GM21423 (cell line): Measurements from ENCODE around the gene SKI.
A peak's percentile ranks its signal among the peaks of the same experiment; 100 is the strongest.

ENCODE experiments used
- ATAC-seq: cut with Tn5 transposase; IDR thresholded peaks from one replicate; pipeline ENCODE4 v1.9.1; 2021; ENCODE audit warnings: mild to moderate bottlenecking, moderate library complexity; ENCODE audit not compliant: unreplicated experiment

Gene SKI

DNA sequence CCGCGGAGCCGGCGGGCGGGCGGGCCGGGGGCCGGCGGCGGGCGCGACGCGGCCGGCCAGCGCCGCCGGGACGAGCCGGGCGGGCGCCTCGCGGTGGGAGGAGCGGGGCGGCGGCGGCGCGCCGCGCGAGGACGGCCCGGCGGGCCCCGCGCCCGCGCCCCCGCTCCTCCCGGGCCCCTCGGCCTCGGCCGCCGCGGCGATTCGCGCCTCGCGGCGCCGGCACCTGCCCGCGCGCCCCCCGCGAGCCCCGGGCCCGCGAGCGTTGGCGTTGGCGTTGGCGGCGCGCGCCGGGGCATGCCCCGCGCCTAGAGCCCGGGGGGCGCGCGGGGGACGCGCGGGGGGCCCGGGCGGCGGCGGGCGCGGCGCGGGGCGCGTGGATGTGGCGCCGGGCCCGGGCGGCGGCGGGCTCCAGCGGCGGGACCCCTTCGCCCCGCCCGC lies at the start of gene SKI:
Gene SKI (plus strand): TSS at position 163 of the 438 bp plus-strand sequence. CDS start 448 bp downstream, outside the sequence.
- ATAC-seq = no peak

DNA sequence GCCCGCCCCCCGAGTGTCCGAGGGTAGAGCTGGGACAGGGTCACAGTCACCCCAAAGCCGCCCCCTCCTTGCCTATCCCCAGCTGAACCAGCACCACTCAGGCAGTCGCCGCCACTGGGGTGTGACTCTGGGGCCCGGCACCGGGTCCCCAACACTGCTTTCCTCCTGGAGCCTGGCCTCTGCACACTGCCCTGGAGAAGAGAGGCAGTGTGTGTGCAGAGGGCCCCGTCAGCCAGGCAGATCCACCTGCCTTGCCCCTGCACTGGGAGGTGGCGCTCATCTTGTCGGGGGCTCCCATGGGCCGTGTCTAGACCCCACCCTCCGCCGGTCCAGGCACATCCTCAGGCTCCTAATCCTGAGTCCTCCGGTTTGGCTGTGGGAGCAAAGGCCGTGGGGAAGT lies 49.2 kb upstream of the SKI start:
- ATAC-seq = no peak

DNA sequence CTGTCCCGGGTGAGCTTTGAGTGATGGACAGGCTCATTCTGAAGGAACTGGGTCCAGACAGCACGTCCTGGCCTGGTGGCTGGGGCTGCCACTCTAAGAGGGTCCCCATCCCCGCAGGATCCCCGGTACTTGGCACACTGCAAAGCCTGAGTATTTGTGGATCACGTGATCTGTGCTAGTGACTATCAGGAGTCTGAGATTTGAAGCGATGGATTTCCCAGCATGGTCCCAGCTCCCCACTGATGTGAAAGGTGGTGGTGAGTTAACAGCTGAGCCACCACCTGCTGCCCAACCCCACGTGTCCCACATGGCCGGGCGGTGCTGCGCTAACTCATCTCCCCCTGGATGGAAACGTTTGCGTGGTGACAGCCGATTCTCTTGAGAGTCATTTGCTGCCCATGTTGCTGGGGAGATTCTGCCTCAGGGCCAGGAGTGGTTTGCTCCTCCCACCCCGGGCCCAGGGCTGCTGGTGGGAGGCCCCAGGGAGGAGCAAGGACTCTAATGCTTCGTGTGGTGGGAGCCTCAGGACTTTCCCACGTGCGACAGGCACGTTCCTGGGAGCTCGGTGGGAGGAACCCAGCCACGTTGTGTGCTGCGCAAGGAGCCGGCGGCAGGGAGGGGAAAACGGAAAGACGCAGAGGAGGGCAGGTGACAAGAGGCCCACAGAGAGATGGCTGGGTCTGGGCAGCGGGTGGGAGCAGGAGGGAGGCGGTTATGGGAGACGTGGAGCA lies 48.7 kb upstream of the SKI start:
- no peak for ATAC-seq

DNA sequence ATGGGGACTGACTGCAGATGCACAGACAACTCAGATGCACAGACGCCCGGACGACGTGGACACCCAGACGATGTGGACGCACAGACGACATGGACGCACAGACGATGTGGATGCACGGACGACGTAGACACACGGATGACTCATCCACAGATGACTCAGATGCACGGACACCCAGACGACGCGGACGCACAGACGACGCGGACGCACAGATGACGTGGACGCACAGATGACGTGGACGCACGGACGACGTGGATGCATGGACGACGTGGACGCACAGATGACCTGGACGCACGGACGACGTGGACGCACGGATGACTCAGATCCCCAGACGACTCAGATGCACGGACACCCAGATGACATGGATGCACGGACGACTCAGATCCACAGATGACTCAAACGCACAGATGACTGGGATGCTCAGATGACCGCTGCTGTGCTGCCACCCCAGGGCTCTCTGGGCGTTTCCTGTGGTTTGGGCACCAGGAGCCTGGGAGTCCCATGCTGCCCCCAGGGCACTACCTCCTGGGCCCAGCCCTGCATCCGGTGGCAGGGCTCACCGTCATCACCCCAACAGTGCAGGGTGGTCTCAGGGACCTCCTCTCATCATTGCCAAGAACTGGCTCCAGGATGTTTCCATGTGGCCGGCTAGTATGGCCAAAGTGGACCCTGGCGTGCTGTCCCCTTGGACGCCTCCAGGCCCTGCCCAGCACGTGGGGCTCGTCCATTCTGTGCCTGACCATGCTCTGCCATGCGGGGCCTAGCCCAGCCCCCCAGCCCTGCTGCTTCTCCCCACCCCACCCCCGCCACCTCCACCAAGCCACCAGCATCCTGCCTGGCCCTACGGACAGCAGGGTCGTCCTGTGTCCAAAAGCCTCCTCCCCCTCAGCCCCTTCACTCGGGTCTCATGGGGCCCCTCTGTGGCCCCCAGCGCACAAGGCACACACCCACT lies 47.5 kb upstream of the SKI start:
- ATAC-seq = no peak

DNA sequence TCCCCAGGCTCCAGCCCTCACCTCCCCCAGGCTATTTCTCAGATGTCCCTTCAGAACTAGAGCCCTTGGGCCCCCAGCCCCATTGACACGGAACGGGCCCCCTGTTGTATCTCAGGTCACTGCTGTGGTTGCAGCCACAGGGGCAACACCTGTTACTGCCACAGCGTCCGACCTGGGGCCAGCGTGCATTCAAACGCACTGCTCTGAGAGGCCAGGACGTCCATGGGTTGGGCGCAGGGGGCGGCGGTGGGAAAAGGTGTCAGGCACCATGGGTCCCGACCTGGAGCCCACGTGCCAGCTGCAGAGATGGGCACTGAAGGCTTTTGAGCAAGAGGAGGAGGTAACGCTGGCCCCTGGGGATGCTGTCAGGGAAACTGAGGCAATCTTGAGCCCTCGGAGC lies 46.8 kb upstream of the SKI start:
- ATAC-seq = no peak

DNA sequence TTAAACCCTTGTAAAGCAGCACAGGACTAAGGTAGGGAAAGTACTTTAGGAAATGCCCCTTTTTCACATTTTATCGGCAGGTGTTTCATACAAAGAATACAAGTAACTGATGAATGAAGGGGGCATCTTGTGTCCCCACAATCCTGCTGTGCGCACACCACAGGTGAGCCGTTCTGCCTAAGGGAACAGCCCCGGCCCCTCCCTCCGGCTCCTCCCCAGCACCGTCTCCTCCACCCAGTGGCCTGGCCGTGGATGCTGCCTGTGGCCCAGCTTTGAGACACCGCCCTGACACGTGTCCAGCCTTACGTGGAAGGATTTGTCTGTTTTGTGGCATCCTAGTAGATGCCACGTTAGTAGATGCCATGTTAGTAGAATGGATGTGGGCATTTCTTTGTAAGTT lies 46.4 kb upstream of the SKI start:
- ATAC-seq = no peak

DNA sequence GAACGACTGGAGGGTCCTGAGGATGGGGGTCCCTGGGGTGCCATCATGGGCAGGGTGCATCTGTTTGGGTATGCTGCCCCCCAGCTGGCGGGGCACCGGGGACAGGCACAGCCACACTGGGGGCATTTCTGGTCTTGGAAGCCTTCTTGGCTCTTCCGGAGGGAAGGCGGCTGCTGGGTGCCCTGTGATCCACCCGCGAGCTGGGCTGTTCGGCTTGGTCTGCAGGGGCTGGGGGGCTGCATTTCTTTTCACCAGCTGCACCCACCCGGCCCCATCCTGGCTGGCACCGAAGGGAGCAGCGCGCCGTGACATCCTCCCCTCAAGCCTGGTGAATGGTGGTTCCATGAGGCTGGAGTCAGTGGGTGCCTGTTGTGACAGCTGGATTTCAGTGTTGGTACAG lies 45.7 kb upstream of the SKI start:
- ATAC-seq = no peak

DNA sequence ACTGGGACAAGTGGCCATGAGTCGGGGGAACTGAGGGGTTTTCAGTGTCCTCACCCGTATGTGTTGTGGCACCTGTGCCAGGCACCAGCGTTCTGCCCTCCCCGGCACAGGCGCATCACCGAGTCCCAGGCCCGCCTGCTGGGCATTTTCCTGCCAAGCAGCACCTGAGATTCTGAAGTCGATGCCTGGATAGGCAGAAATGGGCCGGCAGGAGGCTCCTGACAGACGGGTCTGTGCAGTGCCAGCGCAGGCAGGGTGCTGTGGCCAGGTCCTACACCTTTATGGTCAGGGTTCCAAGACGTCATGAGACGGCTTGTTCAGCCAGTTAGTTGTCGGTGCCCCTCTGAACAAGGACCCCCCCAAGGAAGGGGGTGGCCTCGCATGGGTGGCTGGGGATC lies 44.2 kb upstream of the SKI start:
- ATAC-seq = no peak

DNA sequence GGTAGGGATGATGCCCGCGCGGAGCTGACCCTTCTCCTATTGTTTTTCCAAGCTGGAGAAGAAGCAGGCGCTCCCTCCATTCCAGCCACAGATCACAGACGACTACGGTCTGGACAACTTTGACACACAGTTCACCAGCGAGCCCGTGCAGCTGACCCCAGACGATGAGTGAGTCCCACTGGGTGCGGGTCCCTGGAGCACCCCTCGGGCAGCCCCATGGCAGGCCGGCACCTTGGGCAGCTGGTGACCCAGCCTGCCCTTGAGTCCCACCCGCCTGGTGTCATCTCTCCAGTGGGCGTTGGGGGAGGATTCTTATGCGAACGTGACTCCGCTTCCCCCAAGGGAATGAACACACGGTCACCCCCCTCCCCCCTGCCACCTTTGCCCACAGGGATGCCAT lies 43.6 kb upstream of the SKI start:
- ATAC-seq = no peak

DNA sequence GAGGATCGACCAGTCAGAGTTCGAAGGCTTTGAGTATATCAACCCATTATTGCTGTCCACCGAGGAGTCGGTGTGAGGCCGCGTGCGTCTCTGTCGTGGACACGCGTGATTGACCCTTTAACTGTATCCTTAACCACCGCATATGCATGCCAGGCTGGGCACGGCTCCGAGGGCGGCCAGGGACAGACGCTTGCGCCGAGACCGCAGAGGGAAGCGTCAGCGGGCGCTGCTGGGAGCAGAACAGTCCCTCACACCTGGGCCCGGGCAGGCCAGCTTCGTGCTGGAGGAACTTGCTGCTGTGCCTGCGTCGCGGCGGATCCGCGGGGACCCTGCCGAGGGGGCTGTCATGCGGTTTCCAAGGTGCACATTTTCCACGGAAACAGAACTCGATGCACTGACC lies 43.2 kb upstream of the SKI start:
- no peak for ATAC-seq

DNA sequence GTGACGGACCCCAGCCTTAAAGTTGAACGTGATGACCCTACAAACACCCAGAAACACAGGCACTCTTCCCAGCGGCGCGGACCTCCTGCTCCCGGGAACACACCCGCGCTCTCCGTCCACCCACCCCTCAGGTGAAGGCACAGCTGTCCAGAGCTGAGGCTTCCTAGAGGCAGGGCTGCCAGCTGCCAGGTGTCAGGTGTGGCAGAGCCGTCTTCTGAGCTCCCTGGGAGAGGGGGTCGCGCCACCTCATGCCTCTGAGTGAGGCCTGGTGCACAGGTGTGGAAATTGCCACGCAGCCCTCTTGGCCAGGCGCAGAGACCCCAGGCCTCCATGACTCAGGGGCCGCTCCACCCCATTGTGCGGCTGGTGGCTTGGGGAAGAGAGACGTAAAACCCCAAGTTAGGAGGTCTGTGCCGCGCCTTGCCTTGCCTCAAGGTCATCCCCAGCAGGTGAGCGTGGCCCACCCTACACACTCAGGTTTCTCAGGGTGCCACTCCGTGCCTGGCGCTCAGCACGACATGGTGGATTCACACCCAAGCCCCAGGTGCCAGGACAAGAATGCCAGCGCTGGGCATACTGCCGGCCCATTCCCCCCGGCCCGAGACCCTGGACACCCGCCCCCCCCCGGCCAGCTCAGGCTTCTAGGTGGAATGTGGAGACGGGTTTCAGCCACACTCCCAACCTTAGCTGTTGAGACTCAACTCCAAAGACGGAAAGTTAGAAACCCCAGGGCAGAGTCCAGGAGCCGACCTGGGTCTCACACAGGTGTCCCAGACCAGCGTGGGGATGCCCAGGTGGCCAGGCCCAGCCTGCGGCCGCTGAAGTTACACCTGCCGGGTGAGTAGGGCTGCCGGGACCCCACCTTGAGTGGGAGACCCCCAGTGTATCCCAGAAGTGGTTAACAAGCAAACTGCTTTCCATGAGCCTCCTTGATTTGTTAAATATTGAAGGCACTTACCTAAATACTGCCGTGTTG lies 42.0 kb upstream of the SKI start:
- ATAC-seq = no peak

DNA sequence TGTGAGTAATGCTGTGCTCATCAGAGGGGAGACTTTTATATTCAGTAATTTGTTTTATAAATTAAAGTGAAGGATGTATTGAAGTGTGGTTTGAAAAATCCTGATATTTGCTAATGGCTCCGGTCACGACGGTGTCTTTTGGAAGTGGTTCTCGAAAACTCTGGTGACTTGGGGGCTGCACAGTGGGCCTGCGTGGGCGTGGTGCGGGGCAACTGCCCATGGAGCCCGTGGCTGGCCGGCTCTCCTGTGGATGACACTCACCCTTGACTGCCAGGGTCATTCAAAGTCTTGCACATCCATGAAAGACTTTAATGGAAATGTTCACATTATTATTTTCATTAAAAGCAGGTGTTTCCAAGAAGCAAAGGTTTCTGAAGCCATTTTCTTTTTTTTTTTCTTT lies 41.2 kb upstream of the SKI start:
- no peak for ATAC-seq

DNA sequence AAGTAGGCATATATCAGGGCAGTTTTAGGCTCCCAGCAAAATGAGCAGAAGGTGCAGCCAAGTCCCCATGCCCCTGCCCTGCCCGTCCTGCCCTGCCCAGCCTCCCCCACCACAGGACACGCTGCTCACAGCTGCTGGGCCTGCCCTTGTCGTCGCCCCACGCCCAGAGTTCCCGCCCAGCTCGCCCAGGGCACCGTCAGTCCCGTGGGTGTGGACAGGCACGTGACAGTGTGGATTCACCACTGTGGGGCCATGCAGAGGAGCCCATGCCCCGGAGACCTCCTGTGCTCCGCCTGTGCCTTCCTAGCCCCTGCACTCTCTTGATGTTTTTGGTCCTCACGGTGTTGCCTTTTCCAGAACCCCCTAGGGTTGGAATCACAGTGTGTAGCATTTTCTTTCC lies 40.5 kb upstream of the SKI start:
- no peak for ATAC-seq

DNA sequence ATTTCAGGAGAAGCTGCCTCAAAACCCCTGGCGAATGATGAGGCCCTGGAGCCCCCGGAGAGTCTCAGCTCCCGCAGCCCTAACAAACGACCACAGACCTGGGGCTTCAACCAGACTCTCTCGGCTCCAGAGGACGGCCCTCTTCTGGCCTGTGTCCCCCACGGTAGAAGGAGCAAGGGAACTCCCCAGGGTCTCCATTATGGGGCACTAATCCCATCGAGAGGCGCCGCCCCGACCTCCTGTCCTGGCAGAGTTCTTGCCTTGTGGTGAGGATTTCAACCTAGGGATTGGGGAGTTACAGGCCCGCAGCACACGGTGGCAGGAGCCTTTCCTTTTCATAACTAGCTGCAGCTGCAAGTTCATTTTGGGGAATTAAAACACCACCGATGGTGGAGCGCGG lies 39.8 kb upstream of the SKI start:
- no peak for ATAC-seq

DNA sequence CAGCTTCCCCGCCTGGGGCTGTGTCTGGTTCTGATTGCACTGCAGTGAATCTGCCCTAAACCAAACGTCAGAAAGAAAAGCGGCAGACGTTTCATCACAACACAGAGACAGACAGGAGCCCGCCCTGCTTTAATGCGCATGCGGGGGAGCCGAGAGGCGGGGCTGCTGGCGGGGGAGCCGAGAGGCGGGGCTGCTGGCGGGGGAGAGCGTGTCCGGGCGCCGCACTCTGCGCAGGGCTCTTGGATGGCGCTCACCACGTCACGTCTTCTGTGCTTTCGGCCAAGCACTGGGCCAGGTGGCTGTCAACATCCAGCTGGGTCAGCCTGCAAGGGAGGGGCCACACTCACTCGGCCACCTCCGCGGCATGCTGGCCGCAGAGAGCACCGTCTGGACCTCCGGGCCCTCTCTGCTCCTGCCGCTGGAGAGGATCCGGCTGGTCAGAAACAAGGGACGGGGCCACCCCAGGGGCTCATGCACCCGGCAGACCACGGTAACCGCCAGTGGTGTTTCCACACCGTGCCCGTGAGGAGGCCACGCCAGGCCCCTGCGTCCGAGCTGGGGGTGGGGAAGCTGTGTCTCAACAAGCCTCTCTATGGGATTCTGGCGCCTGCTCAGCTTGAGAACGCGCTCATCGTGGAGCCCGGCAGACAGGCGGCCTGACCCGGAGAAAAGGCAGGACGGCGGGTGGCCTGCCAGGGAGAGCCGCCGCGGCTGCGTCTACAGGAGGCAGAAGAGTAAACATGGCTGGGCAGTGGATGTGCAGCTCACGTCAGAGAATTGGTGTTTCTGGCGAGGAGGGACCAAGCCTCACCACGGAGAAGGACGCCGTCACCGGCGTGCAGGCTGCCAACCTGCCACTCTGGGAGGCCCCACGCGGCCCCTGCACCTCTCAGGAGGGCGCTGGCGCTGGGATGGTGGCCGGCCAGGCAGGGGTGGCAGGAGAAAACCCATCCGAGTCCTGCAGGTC lies 38.4 kb upstream of the SKI start:
- ATAC-seq = peak; percentile 65

DNA sequence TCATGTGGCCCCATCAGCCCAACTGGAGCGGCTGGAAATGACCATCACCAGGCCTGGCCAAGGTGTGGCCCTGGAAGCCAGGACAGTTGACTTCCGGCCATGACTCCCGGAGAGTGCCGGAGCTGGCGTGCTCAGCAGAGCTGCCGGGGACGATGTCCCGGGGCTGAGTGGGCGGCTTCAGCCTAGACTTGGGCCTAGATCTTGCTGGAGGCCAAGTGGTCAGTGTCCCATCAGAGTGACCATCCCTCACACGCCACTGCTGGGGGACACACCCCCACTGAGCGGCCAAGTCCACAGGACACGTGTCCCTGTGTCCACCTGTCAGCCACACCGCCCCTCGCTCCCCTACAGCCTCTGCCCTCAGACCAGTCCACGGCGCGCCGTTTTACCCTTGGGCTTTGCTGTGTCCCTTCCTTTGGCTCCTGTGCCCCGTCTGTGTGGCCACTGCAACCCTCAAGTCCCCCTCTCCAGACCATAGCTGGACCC lies 37.6 kb upstream of the SKI start:
- no peak for ATAC-seq

DNA sequence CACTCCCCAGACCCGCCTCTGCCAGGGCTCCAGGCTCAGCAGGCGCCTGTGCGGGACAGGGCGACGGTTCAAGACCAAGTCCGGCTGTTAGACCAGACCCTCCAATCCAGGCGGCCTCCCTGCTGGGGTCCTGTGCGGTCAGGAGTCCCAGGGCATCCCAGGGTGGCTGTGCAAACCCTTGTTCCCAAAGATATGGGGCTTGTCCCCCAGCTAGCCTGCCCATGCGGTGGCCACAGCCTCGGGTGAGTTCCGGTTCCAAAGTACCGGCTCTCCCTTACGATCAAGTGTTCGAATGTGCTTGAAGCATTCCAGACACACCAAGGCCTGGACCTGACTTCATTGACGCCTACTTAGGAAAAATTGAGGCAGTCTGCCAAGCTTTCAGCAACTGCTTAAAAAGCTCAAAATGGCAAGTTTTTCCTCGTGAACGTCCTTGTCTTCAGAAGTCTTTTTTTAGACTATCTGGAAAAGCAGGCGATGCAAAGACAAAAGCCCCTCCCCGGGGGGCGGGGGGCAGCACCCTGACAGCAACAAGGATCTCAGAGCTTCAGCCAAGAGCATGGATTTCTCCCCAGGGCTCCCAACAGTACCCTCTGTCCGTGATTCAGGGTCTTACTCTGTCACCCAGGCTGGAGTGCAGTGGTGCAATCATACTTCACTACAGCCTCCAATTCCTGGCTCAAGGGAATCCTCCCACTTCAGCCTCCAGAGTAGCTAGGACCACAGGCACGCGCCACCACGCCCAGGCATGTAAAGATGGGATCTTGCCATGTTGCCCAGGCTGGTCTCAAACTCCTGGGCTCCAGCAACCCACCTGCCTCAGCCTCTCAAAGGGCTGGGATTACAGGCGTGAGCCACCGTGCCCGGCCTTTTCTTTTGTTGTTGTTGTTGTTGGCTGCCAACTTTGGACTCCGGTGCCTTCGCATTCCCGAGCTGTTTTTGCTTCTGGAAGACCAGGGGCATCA lies 35.8 kb upstream of the SKI start:
- ATAC-seq = no peak

DNA sequence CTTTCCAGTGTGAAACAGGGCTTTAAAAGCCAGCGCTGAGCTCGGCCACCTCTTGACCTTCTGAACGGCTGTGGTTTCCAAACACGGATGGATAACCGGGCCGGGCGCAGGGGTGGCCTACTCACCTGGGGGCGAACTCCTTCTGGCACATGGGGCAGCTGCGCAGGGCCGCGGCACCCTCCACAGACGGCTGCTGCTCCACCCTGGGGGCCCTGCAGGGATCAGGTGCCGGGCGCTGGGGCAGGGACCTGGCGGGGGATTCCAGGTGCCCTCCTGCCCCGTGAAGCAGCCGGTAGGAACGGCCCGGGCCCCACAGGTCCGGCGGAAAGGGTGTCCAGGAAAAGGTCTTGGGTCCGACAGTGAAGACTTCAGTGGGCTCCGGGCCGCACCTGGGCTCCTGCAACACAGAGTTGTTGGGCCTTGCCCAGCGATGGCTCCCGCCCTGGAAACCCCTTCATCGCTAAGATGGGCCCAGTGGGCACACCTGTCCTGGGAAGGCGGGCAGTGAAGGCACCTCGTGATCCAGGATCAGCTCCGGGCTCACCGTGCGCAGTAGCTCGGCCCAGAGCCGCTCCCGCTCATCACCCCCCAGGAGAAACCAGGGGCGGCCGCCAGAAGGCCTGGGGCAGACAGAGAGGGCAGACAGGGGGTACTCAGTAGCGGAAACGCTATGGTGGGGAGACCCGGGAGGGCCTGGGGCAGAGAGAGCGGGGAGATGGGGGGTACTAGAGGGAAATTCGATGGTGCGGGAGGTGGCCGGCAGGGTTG lies 34.4 kb upstream of the SKI start:
- no peak for ATAC-seq
